Left lung (tissue), 10 donors: ENCODE measurements around the gene RYK. TPM values are rescaled to one million over a fixed set of nuclear protein-coding genes. Genes with fewer than 3 reads are reported as not detected.

Experiments
- ATAC-seq: fragments of 200-7000 bp; cut with Tn5 transposase; one replicate; pipeline ENCODE4 v1.9.1; 2020; ENCODE audit warnings: moderate library complexity
- DNase-seq, 4 donors: peaks; one replicate each; pipeline ENCODE4 v3.0.0-alpha.2; 2013 to 2020
- H3K27ac ChIP-seq, 2 donors: fragments of 200-600 bp; sonication (generic) in 1 of 2; one replicate each; pipeline versions ENCODE4 v1.5.0 to v1.8.0; 2020 to 2021
- H3K27me3 ChIP-seq, 2 donors: fragments of 200-600 bp; sonication (generic) in 1 of 2; one replicate each; pipeline versions ENCODE4 v1.5.0 to v1.8.0; 2020 to 2021
- H3K36me3 ChIP-seq, 2 donors: fragments of 200-600 bp; sonication (generic) in 1 of 2; one replicate each; pipeline versions ENCODE4 v1.5.0 to v1.8.0; 2020 to 2021
- H3K4me1 ChIP-seq, 2 donors: fragments of 200-600 bp; one replicate each; pipeline ENCODE4 v1.8.0; 2021
- H3K4me3 ChIP-seq, 2 donors: fragments of 200-600 bp; sonication (generic) in 1 of 2; one replicate each; pipeline versions ENCODE4 v1.5.0 to v1.8.0; 2020 to 2021; ENCODE audit warnings: mild to moderate bottlenecking in 1 of 2
- H3K9me3 ChIP-seq, 2 donors: fragments of 200-600 bp; sonication (generic) in 1 of 2; one replicate each; pipeline versions ENCODE4 v1.5.0 to v1.8.0; 2020 to 2021
- intact Hi-C, 2 donors: fragments of 100-400 bp; cut with DNase I; formaldehyde crosslinking; loops; one replicate each; pipeline versions ENCODE4 v1.11.2 to v1.14.2; 2022
- polyA plus RNA-seq, 6 donors: library from polyadenylated mRNA; unstranded; fragments of 120-200 nt; gene quantifications; one replicate each; pipeline ENCODE4 v1.2.1, GENCODE V29; 2013; ENCODE audit not compliant: insufficient read length in 6 of 6
- total RNA-seq, 2 donors: library from RNA; stranded (reverse); fragmentation: NEBNext Ultra II Directional; extraction: Animal tissue kit (Norgen Biotek cat#: 25700); gene quantifications; one replicate each; pipeline ENCODE4 v1.2.1, GENCODE V29; 2021
- TF ChIP-seq, protein P1 (sequence below), 2 donors: fragments of 200-600 bp; sonication (generic) in 1 of 2; IDR thresholded peaks; one replicate each; pipeline versions ENCODE4 v1.5.0 to v1.8.0; 2021; ENCODE audit warnings: antibody characterized with exemption in 2 of 2
- donor health status: DM: no; HTN: yes; CAD: no.
- donor health status: DM: no; HTN: no; CAD: no.

RYK gene
- total and polyA plus RNA-seq, 8 donors = 44.1 to 146 (median 125) TPM

DNA sequence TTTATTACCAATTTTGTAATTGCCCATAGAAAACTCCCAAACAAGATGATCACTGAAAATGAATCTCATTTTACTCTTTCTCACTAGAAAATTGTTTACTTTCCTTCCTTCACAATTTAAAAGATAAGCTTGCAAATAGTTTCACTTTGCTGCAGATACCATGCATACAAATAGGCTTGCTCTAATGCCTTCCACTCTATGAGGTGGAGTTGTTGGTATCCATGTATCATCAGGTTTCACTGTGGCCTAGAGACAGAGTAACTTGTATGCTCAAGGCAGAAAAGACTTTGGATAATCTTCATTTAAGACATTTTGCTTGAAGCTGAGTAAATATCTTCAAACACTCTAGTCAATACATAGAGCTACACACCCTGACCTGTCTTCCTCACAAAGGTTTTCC, 60.8 kb downstream of the RYK start:
- Histone ChIP-seq H3K4me3 (no peak overlapping the region), H3K27ac (peak overlapping the region in 1 of 2 donors; percentile 26), H3K9me3 (no peaks in the 10 kb centered on the region), H3K4me1 (no peaks in the 10 kb centered on the region), H3K36me3 (peaks cover 0 to 38% of the 10 kb centered on the region in 2 donors), H3K27me3 (no peaks in the 10 kb centered on the region)
- ATAC-seq = no peak
- TF ChIP-seq, protein P1, sequence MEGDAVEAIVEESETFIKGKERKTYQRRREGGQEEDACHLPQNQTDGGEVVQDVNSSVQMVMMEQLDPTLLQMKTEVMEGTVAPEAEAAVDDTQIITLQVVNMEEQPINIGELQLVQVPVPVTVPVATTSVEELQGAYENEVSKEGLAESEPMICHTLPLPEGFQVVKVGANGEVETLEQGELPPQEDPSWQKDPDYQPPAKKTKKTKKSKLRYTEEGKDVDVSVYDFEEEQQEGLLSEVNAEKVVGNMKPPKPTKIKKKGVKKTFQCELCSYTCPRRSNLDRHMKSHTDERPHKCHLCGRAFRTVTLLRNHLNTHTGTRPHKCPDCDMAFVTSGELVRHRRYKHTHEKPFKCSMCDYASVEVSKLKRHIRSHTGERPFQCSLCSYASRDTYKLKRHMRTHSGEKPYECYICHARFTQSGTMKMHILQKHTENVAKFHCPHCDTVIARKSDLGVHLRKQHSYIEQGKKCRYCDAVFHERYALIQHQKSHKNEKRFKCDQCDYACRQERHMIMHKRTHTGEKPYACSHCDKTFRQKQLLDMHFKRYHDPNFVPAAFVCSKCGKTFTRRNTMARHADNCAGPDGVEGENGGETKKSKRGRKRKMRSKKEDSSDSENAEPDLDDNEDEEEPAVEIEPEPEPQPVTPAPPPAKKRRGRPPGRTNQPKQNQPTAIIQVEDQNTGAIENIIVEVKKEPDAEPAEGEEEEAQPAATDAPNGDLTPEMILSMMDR (IDR thresholded peaks at IDR 0.05) = no peak
- intact Hi-C loops = no loop called here
- DNase-seq = no peak

DNA sequence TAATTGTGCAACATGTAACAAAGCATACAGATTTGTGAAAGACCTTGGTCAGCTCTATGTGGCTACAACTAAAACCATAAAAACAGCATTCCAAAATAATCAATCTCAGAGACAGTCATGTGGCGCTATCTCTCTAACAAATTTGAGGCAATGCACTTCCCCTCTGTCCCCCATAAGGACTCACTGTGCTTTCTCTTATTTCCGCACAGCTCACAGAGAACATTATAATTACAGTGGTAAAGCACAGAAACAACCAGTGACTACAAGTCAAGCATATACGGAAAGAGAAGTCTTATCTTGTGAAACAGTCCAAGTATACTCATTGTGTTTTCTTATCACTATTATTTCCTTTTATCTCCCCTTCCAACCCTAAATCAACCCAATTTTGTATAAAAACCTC, 64.3 kb downstream of the RYK start:
- DNase-seq = no peak
- no peak for ATAC-seq
- H3K27ac ChIP-seq = no peak overlapping the region

DNA sequence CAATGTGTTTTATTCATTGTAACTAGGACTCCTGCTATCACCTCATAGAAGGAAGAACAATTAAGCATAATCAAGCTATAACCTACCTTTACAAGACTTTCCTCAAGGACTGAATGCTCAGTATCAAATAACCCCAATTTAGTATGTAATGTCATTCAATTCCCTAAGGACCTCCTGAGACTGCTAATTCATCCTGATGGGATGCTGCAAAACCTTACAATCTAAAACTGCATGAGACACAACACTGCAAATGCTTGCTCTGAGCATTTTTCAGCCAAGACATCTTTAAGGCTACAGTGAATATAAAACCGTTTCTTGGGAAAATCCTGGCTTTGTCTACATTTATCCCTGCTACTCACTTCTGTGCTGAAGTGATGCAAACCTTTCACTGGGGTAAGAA, 69.9 kb downstream of the RYK start:
- H3K36me3 ChIP-seq = peaks cover 0 to 32% of the 10 kb centered on the region in 2 donors
- TF ChIP-seq, protein P1 (IDR thresholded peaks at IDR 0.05) = no peak
- no peak overlapping the region for H3K27ac ChIP-seq
- ATAC-seq (no peak), DNase-seq (no peak)
- H3K27me3 ChIP-seq = no peaks in the 10 kb centered on the region
- intact Hi-C loops = no loop called here
- H3K4me1 ChIP-seq = no peaks in the 10 kb centered on the region
- H3K4me3 ChIP-seq = no peak overlapping the region
- H3K9me3 ChIP-seq = no peaks in the 10 kb centered on the region

More for the DNA sequence above, 64.3 kb downstream of the RYK start:
- TF ChIP-seq, protein P1 (IDR thresholded peaks at IDR 0.05) = no peak
- intact Hi-C loops = no loop called here
- H3K4me1 ChIP-seq = no peaks in the 10 kb centered on the region
- peaks cover 0 to 31% of the 10 kb centered on the region in 2 donors for H3K36me3 ChIP-seq
- no peaks in the 10 kb centered on the region for H3K9me3 ChIP-seq
- H3K27me3 ChIP-seq = no peaks in the 10 kb centered on the region
- no peak overlapping the region for H3K4me3 ChIP-seq

DNA sequence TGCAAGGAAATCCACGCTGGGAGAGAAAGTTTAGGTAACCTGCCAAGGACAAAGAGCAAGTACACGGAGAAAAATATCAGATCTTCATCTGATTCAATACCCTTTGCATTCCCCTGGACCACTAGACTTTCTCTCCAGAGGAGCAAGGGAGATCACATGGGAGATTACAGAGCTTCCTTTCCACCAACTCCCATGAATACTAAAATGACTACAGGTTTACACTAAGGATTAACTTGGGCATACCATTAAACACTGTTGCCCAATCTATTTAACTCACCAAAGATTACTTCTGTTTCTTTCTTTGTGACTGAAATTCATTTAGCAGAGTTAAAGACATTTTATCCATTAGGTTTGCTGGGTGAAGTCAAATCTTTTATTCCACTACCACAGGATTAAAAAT, 71.2 kb downstream of the RYK start:
- Histone ChIP-seq H3K9me3 (no peaks in the 10 kb centered on the region), H3K4me1 (no peaks in the 10 kb centered on the region), H3K4me3 (no peak overlapping the region), H3K36me3 (peaks cover 0 to 43% of the 10 kb centered on the region in 2 donors), H3K27ac (no peak overlapping the region), H3K27me3 (no peaks in the 10 kb centered on the region)
- TF ChIP-seq, protein P1 (IDR thresholded peaks at IDR 0.05) = no peak
- intact Hi-C loops = no loop called here
- ATAC-seq (no peak), DNase-seq (no peak)

DNA sequence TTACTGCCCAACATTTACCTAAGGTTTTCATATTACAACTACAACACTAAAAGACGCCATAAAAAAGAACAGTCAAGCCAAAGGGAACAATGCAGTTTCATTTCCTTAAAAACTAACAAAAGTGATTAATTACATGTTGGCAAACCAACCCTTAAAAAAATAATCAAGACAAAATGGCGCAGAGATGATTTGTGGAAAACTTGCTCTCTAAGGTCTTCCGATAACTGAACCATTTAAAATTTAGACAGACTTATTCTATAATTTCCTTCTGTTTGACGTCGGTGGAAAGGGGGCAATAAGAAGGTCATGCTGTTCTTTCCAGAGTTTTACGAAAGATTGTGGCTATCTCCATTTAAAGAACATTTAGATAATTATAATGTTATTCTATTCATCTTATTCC, 87.6 kb downstream of the RYK start:
- Histone ChIP-seq H3K27ac (no peak overlapping the region), H3K36me3 (peaks cover 0 to 25% of the 10 kb centered on the region in 2 donors), H3K27me3 (no peaks in the 10 kb centered on the region), H3K4me3 (no peak overlapping the region), H3K4me1 (no peaks in the 10 kb centered on the region), H3K9me3 (no peaks in the 10 kb centered on the region)
- intact Hi-C loops = no loop called here
- ATAC-seq (no peak), DNase-seq (no peak)
- TF ChIP-seq, protein P1 (IDR thresholded peaks at IDR 0.05) = no peak
